HS-27A (cell line): ENCODE data around the gene MIA3.
A peak's percentile ranks its signal among the peaks of the same experiment; 100 is the strongest.
"Not testable (repeated sequence)": the region's sequence is repeated elsewhere in the genome, so short reads cannot be mapped to it uniquely, and the experiment has no call there.

Experiments
- DNase-seq: peaks from one replicate; pipeline ENCODE4 v3.0.0-alpha.2; 2012; ENCODE audit warnings: low read depth, missing footprints

Gene MIA3

GRCh38 chr1:222618001-222618879 lies at the start of gene MIA3:
TSS of gene MIA3 (plus strand) at chr1:222618097. CDS start at chr1:222618111, 14 bp downstream.
- DNase-seq, result no peak

GRCh38 chr1:222570837-222571236 lies 47.1 kb upstream of the MIA3 start:
- DNase-seq, result no peak

- no peak for DNase-seq
Observed at GRCh38 chr1:222579316-222579715, 38.6 kb upstream of the MIA3 start.

- no peak for DNase-seq
Observed at GRCh38 chr1:222582099-222582774, 35.7 kb upstream of the MIA3 start.

GRCh38 chr1:222583079-222583478 lies 34.8 kb upstream of the MIA3 start:
- no peak for DNase-seq

- DNase-seq, result no peak
Observed at GRCh38 chr1:222586842-222587241, 31.1 kb upstream of the MIA3 start.

- DNase-seq, result no peak
Observed at GRCh38 chr1:222588135-222588534, 29.8 kb upstream of the MIA3 start.

GRCh38 chr1:222589462-222590302 lies 28.2 kb upstream of the MIA3 start, which contains the start of gene TAF1A:
TSS of gene TAF1A (minus strand) at chr1:222589933.
- DNase-seq, result peak; percentile 41

GRCh38 chr1:222592171-222592570 lies 25.7 kb upstream of the MIA3 start:
- DNase-seq, result no peak

- DNase-seq, result no peak
Observed at GRCh38 chr1:222594789-222595188, 23.1 kb upstream of the MIA3 start.

- DNase-seq, result no peak
Observed at GRCh38 chr1:222596696-222597095, 21.2 kb upstream of the MIA3 start.

- DNase-seq, result no peak
Observed at GRCh38 chr1:222600281-222600680, 17.6 kb upstream of the MIA3 start.

- DNase-seq, result no peak
Observed at GRCh38 chr1:222601257-222601656, 16.6 kb upstream of the MIA3 start.

- no peak for DNase-seq
Observed at GRCh38 chr1:222606757-222607156, 11.1 kb upstream of the MIA3 start.

- not testable (repeated sequence) for DNase-seq
Observed at GRCh38 chr1:222609111-222609510, 8.8 kb upstream of the MIA3 start.

- no peak for DNase-seq
Observed at GRCh38 chr1:222610728-222611127, 7.2 kb upstream of the MIA3 start.

GRCh38 chr1:222613627-222614026 lies 4.3 kb upstream of the MIA3 start:
- no peak for DNase-seq

GRCh38 chr1:222616525-222616924 lies 1.4 kb upstream of the MIA3 start:
- DNase-seq, result no peak

- peak; percentile 77 for DNase-seq
Observed at GRCh38 chr1:222617367-222617951, 438 bp upstream of the MIA3 start.

- peak; percentile 14 for DNase-seq
Observed at GRCh38 chr1:222618880-222619596, 1.1 kb downstream of the MIA3 start.

- DNase-seq, result no peak
Observed at GRCh38 chr1:222620566-222620965, 2.7 kb downstream of the MIA3 start.
